NT2/D1 (cell line): Measurements from ENCODE around the gene TCF21.

Experiments
- YY1 ChIP-seq: IDR thresholded peaks from 2 replicates; pipeline ENCODE4 v1.6.1; 2011; ENCODE audit not compliant: insufficient read length, insufficient read depth
- ZNF274 ChIP-seq: IDR thresholded peaks from 2 replicates; pipeline ENCODE4 v1.6.1; 2011; ENCODE audit warnings: mild to moderate bottlenecking, low read depth, low read length

GRCh38 chr6:133891149-133891926 is 2.4 kb downstream of the TCF21 start:
- no peak for TF ChIP-seq YY1
- no peak for TF ChIP-seq ZNF274
